Stimulated activated CD4-positive, alpha-beta T cell treated with anti-CD3 and anti-CD28 coated beads, Interleukin-1b, Interleukin-23, amount 100 ng/mL, for 1 hour (primary cell): ENCODE measurements around the gene ARHGEF7.
"Not testable (repeated sequence)": the region's sequence is repeated elsewhere in the genome, so short reads cannot be mapped to it uniquely, and the experiment has no call there.

Experiments used
- DNase-seq, 2 donors: peaks; one replicate each; pipeline ENCODE4 v3.0.0-alpha.2; 2020; ENCODE audit warnings: low read depth in 2 of 2

The ARHGEF7 gene

DNA sequence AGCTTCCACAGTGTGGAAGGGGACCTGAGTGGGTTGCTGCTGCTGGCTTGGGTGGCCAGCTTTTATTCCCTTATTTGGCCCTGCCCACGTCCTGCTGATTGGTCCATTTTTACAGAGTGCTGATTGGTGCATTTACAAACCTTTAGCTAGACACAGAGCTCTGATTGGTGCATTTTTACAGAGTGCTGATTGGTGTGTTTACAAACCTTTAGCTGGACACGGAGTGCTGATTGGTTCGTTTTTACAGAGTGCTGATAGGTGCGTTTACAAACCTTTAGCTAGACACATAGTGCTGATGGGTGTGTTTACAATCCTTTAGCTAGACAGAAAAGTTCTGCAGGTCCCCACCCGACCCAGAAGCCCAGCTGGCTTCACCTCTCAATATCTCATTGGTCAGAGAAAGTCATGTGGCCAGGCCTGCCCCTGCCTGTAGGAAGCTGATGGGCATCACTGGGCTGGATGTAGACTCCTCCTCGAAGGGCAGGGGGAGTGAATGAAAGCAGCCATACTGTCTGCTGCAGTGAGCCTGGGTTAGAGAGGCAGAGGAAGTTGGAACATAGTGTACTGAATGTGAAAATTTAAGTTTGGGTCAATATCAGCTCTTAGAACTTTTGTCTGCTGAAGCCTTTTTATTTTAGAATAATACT, 83.7 kb downstream of the ARHGEF7 start:
- DNase-seq, result not testable (repeated sequence)

DNA sequence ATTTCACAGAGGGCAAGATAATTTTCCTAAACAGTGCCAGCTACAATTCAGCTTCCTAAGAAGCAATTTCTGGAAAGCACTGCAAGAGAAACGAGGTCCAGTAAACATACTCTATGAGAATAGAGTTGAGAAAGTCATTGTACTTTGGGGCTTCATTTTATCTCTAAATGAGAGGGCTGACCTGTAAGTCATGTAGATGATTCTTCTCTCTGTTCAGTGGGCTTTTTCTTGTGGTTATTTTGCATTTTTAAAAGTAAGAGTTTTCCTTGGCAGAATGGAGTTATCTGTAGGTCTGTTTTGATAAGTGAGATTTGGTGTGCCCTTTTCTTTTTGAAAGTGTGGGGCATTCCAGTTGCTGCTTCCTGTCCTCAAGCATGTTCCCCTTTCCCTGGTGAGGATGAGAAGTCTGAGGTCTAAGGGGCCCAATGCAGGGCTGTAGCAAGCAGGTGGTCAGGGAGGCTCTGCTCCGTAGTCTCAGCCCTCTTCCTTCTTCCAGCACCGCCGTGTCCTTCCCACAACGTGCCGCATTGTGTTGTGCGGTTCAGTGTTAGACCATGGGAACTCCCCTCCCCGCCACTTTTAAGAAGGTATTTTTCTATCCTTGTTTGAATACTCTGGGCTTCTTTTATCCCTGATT, 86.3 kb downstream of the ARHGEF7 start:
- no peak for DNase-seq

DNA sequence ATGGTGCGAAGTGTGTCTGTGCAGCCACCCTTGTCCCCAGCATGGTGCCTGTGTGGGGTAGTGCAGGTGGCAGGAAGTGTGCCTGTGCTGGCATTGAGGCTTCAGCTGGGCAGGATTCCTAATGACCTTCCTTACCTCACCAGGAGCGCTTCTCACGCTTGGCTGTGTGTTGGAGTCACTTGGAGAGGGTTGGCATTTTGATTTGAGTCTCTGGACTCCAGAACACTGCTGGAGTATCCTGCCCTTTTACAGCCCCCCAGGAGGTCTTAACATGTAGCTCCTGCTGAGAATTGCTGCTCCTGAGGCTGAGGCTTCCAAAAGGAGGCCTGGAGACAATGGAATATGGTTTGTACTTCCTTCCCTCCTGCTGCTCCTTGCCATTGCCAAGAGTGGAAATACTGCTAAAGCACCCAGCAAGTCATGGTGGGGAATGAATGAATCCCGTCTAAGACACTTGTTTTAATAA, 87.1 kb downstream of the ARHGEF7 start:
- no peak for DNase-seq

DNA sequence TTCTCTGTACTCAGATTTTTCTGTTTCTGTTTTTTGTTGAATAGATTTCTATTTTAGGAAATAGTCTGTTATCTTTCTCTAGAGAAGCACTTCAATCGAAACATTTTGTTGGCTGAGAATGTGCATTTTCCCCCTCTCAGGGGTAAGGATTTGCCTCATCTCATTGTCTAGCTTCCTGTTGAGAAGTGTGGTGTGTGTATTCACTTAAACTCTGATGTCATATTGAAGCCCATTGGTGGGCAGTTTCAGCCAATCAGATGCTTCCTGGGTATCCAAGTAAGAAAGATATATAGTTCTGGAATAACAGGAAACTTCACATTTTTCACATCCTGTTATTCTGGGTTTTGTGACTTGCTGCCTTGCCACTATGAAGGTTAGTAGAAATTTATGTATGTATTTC, 87.6 kb downstream of the ARHGEF7 start:
- DNase-seq, result no peak

DNA sequence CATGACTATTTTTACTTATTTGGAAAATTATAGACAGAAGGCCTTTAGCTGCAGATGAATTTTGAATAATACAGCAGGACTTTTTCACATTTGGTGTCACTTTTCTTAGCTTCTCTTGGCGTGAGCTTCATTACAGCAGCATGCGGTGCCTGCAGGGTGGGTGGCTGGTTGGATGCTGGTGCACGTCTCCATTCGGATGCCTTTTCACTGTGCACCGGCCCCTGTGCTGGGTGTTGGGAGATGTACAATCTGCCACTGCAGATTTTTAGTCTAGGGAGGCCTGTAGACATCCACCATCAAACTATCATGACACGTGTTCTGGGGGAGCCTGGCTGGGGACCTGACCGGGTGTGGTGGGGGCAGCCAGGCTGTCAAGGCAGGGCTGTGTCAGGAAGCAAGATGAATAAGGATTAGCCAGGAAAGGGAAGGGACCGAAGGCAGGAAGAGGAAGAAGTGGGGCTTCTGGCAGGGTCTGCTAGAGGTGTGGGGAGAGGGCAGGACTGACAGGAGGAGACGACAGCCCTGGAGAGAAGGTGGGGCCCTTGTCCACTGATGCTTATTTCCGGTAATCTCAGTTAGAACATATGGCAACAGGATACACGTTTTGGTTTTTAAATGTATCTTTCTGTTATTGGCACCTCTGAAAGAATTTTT, 88.8 kb downstream of the ARHGEF7 start:
- DNase-seq, result no peak

DNA sequence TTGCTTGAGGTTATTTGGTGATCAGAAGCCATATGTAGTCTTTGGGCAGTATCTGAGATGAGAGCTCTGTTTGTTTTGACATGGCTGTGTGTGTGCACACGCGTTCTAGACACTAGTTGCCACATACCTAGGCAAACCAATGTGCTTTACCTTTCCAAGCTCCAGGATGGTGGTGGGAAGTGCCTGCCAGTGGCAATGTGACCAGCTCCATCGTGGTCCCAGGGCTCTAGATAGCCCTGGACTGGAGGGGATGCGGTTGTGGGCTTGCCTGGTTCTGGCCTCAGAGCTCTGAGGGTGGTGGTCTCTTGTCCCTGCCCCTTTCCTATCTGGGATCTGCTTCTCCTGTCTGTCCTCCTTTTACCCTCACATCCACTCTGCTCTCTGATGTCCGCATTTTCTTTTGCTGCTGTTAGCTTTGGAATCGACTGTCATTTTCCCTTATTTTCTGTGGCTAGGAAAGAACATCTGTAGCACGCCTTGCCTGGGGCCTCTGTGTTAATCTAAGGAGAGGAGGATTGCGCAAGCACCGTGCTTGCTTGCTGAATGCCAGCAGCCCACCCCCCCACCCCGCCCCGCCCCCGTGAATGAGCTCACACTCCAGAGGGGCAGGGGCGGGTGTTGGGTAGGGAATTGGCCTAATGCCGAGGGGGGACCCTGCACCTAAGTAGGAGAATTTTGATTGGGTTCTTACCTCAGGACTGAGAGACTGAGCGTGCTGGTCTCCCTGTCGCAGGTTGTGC, 89.5 kb downstream of the ARHGEF7 start:
- no peak for DNase-seq

DNA sequence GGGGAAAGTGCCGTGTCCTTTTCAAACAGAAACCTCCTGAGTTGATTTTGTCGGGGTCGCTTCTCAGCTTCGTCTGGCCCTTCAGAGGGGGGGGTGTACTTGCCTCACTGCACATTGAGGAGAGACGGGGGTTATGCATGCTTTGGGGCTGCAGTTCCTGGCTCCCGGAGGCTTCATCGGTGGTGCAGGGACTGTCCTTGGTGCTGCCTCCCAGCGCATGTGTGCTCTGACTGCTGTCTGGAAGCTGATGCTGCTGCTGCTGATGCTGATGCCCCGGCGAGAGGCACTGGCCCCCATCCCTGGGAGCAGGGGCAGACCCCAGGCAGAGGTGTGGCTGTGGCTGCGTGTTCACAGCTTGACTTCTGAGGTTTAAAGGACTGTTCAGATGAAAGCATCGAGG, 91.0 kb downstream of the ARHGEF7 start:
- no peak for DNase-seq

DNA sequence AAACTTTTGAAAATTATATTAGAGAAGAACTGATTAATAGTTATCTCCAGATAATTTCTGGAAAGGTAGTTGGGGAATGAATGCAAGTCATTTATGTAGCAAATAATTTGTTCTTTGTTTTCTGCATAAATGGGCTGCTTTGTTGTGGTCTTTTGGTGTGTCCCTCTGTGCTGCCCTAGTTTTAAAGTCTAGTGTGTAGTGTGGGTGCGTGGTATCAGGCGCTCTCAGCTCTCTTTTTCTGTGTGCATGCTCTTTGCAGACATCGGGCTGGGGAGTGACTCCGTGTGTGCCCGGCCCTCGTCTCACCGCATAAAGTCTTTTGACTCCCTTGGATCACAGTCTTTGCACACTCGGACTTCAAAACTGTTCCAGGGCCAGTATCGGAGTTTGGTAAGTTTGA, 94.5 kb downstream of the ARHGEF7 start:
- no peak for DNase-seq

DNA sequence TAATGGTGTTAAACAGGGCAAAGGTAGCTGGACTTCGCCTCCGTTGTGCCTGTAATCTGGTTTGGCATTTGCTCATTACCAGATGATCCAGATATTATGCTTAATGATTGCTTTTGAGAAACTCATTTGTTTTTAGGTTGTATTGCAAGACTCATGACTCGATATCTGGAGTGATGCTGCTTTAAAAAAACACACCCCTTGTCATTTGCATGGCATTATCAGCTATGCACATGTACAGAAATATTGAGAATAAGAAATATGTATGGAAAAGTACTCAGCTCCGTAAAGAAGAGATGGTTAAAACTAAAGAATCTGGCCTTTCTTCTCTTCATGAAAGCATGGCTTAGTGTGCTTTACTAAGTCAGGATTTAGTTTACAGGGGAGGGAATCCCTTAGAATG, 95.0 kb downstream of the ARHGEF7 start:
- no peak for DNase-seq

DNA sequence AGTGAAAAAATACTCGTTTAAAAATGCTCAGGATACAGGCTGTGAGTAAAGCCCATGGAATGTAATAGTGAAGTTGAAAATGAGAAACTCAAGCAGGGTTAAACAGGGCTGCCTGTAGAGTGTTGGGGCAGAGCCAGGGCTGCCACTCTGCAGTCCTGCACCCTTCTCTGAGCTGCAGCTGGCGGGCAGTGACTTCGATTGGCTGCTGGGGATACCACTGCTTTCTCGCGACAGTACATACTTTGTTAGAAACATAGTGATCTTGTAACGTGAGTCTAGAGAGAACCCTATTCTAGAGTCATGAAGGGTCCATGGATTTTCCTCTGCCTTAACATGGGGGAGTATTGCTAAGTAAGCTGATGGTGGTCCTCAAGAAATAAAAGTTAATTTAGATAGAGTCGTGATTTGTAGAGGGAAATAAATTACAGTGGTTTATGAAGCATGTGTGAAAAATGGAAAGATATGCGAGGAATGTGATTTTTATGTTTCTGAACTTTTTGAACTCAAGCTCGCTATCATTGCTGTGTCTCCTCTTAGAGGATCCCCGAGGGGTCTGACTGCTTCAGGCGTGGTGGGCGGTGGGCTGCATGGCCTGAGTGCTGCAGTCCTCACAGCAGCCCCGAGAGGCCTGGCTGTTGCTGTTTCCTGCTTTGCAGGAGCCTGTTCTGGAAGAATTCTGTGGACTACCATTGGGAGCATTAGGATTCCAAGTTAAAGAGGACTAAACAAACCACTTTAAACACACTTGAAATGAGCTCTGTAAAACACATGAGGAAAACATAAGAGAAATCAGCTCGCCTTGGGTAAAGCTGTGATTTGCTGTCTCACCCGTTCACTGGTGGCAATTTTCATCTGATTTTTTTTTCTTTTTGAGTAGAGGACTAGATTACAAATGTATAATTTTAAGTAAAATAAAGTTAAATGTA, 95.7 kb downstream of the ARHGEF7 start:
- DNase-seq, result no peak

DNA sequence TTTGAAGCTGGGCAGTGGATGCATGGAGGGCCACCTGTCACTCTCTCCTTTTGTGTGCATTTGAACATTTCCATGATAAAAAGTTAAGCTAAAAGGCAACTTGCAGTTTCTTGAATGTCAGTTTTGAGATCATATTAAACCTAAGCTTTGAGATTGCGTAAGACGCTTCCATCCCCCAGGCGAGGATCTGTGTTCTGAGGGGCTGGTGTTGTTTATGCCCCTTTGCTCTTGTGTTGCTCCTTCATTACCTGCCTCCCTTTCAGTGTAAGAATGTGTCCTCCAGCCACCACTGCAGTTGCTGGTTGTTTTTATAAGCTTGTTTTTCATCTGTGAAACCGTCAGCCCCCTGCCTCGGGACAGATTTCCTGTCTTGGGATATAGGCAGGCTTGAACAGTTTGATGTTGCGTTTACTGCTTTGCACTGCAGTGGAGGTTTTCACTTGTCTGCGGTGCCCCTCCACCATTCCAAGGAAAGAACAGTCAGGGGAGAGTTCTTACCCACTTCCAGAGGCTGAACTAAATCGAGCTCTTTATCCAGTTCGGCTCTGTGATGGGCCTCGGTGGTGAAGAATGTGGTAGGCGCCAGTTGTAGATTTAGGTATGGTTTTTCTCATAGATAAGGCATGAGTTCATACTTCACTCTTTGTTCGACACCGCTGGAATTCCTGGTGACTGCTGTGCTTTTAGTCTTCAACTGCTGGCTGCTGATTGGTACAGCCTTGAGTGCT, 96.8 kb downstream of the ARHGEF7 start:
- no peak for DNase-seq

DNA sequence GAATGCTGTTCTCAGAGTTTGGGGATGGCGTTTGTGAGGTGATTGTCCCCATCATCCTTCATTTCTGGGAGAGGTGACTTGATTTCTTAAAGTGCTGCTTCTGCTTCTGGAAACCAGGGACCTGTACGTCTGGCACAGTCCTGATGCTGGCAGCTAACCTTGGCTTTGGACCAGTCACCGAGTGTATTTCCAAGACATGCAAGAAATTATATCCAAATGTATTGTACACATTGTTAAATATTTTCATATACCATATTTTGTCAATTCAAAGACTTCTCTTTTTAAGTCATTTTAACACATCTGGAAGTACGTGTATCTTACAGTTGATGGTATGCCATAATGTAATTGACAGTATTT, 97.4 kb downstream of the ARHGEF7 start:
- DNase-seq, result no peak

DNA sequence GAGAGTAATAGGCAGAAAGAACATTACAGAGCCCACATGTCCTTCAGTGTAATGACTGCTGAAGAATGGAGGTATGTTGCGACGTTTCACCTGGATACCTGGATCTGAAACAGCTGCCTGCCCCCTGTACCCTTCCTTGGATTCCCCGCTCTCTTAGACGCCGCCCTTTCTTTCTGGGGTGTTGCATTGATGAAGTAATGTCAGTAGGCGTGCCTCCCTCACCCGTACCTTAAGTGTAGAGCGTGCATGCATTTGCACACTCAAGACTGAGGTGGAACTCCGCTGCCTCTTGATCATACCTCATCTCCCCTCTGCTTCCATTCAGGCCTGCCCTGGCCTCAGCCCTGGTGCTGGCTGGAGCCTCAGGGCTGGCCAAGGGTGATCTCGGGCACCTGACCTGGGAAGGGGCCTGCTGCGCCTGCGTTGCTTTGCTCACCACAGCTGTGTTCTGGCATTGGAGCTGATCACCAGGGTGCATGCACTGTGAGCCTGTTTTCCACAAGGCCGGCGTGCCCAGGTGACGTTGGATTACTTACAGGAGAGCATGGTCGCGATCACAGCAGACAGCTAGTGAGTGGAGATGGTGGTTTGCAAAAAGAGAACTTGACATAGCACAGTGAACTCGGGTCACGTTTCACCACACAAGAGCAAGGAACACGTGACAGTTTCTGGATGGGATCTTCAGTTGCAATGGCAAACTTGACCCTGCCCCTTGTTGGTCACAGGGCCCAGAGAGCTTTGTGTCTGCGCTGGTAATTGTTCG, 99.0 kb downstream of the ARHGEF7 start:
- DNase-seq, result no peak

DNA sequence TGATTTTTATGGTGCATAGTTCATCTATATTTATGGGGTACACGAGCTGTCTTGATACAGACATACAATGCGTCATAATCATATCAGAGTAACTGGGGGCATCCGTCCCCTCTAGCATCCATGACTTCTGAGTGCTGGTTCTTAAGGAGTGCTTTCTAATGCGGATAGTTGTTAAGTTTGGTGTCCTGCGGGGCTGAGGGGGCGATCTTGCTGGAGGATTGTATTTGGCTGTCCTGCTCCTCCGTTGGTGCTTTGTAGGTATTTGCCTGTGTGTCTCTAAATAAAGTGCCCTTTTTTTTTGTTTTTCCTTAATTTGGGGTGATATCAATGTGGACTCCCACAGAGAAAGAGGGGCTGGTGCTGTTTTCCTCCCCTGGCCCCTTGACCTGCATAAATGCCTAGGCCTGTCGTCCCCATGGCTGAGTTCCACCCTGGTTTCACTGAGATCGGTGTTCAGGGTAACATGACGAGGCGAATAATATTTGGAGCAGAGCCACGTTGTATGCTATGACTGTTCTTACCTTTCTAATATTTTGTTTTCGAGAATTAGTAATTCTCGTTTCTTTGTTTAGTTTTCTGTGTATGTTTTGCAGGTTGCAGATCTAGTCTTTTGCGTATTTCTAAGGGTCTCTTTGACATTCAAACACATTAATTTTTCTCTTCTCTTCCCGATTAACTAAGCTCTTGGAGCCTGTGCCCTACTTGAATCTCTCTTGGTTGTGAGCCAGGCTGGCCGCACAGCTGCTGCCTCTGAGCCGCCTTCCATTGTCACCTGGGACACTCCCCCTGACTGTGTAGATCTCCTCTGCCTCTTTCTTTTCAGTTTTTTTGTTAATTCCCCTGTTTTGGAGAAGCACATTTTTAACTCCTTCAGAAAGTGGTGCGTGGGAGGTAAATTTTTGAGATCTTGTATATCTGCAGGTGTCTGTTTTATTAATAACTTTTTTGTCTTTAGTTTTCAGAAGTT, 100.3 kb downstream of the ARHGEF7 start:
- DNase-seq, result no peak

DNA sequence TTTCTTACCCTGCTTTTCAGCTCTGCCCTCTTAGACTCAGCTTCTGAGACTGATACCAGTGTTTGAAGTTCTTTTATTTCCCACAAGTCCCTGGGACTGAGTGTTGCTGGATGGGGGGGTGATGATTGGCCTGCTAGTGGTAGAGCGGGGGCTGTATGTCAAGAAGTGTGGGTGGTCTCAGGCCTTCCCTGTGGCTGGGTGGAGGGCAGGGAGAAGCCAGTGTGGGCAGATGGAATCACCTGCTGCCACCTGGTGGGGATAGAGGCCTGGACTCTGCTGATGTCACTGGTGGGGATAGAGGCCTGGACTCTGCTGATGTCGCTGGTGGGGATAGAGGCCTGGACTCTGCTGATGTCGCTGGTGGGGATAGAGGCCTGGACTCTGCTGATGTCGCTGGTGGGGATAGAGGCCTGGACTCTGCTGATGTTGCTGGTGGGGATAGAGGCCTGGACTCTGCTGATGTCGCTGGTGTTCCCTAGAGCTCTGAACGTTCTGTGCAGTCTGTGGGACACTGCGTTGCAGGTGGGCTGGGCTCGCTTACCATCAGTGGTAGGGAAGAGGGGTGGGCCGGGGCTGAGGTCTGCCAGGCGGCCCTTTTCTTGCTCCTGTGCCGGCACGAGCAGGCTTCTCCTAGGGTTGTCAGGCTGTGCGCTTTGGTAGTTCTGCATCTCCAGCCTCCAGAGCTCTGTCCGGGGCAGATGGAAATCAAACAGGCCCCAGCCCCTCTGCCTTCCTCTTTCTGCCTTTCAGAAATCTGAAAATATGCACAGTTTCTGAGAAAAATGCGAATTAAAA, 101.3 kb downstream of the ARHGEF7 start:
- DNase-seq, result no peak

DNA sequence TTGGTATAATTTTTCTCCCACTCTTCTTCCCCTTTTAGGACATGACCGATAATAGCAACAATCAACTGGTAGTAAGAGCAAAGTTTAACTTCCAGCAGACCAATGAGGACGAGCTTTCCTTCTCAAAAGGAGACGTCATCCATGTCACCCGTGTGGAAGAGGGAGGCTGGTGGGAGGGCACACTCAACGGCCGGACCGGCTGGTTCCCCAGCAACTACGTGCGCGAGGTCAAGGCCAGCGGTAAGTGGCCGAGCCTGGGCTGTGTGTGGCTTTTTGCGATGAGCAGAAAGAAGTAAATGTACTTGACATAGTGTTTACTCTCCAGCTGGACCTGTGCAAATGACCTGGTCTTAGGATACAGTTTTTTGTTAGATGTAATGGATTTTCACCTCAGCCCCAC, 102.5 kb downstream of the ARHGEF7 start:
- DNase-seq, result no peak

DNA sequence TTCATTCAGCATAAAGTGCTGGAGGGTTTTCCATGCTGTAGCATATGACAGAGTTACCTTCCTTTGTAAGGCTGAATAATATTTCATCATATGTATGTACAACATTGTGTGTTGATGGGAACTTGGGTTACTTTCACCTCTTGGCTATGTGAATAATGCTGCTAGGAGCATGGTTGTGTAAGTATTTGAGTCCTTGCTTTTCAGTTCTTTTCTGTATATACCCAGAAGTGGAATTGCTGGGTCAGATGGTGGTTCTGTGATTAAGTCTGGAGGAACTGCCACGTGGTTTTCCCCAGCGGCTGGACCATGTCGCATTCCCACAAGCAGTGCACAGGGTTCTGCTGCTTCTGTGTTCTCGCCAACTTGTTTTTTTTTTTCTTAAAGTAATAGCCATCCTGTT, 104.2 kb downstream of the ARHGEF7 start:
- no peak for DNase-seq

DNA sequence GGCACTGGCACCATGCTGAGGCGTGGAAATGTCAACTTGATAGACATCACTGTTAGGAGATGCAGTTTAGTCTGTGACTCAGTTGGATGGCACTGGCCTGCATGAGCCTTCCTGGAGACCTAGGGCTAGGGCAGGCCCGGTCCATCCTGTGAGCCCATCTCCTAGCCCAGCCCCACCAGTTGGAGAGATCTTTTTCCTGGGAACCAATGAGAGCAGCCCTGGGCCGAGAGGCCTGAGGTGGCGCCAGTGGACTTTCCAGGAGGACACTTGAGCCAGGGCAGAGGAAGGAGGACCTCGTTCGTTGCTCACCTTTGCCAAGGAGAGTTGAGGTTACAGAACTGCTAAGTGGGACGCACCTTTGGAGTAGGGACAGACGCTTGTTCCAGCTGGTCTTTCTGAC, 104.8 kb downstream of the ARHGEF7 start:
- no peak for DNase-seq
